Activated CD8-positive, alpha-beta memory T cell treated with anti-CD3 and anti-CD28 coated beads, Interleukin-2, amount 10 ng/mL, durations not matched to agents 7 days and 5 days (primary cell): ENCODE results near the gene DLG4. TPM values are rescaled to one million over a fixed set of nuclear protein-coding genes. Genes with fewer than 3 reads are reported as not detected.

Experiments
- ATAC-seq: fragments of 150-1000 bp; cut with Tn5 transposase; one replicate; pipeline ENCODE4 v1.10.0; 2021; ENCODE audit warnings: moderate library complexity
- CTCF ChIA-PET: fragments of 350-600 bp; sonication (Branson Sonifier 250); formaldehyde crosslinking; loops from one replicate; lab custom pipeline; 2021; ENCODE audit warnings: antibody characterized with exemption; lab: Charles Lee
- DNase-seq: peaks from one replicate; pipeline ENCODE4 v3.0.0-alpha.2; 2020
- H3K27ac Mint-ChIP-seq: one replicate; pipeline ENCODE4 v1.8.0; 2021; ENCODE audit warnings: mild to moderate bottlenecking, mixed read lengths
- H3K27me3 Mint-ChIP-seq: one replicate; pipeline ENCODE4 v1.8.0; 2021; ENCODE audit warnings: mixed read lengths
- H3K36me3 Mint-ChIP-seq: one replicate; pipeline ENCODE4 v1.8.0; 2021; ENCODE audit warnings: mild to moderate bottlenecking, mixed read lengths
- H3K4me1 Mint-ChIP-seq: one replicate; pipeline ENCODE4 v1.8.0; 2021; ENCODE audit warnings: mixed read lengths
- H3K4me3 Mint-ChIP-seq: one replicate; pipeline ENCODE4 v1.8.0; 2021; ENCODE audit warnings: mild to moderate bottlenecking, moderate library complexity, mixed read lengths
- H3K9me3 Mint-ChIP-seq: one replicate; pipeline ENCODE4 v1.8.0; 2022; ENCODE audit warnings: low read depth, mixed read lengths
- total RNA-seq, 2 experiments: library from RNA; stranded (reverse); gene quantifications; one replicate each; pipeline ENCODE4 v1.2.3, GENCODE V29; 2021

Gene DLG4
- total RNA-seq, 2 experiments from 2014 or later, result 4.9 to 5.3 TPM

GRCh38 chr17:7214300-7215135 lies 5.1 kb downstream of the DLG4 start:
- peak; percentile 100 for DNase-seq
- Mint-ChIP-seq H3K4me3 (peak overlapping the region; percentile 77), H3K27ac (peak overlapping the region; percentile 88), H3K4me1 (peaks cover 49% of the 10 kb centered on the region), H3K9me3 (no peaks in the 10 kb centered on the region), H3K36me3 (no peaks in the 10 kb centered on the region), H3K27me3 (peaks cover 18% of the 10 kb centered on the region)
- CTCF ChIA-PET, result interaction anchor here (0.7 to 1.6 kb wide), 9 partner anchors 9 to 298 kb away, joined by 3 to 10 read pairs (median 3); partner anchors contain the start of genes CTDNEP1 and GABARAP
- peak; percentile 86 for ATAC-seq

- H3K4me3 Mint-ChIP-seq, result peak overlapping the region; percentile 77
- H3K36me3 Mint-ChIP-seq, result no peaks in the 10 kb centered on the region
- ATAC-seq (no peak), DNase-seq (no peak)
- H3K27me3 Mint-ChIP-seq, result peaks cover 18% of the 10 kb centered on the region
- H3K9me3 Mint-ChIP-seq, result no peaks in the 10 kb centered on the region
- H3K4me1 Mint-ChIP-seq, result peaks cover 43% of the 10 kb centered on the region
- CTCF ChIA-PET, result interaction anchor here (0.7 to 1.6 kb wide), 8 partner anchors 8 to 298 kb away, joined by 3 to 10 read pairs (median 4); partner anchors contain the start of gene CTDNEP1
- peak overlapping the region; percentile 88 for H3K27ac Mint-ChIP-seq
These were observed 5.7 kb downstream of the DLG4 start for GRCh38 chr17:7213895-7214299.

- peaks cover 18% of the 10 kb centered on the region for H3K27me3 Mint-ChIP-seq
- no peaks in the 10 kb centered on the region for H3K9me3 Mint-ChIP-seq
- CTCF ChIA-PET, result no interaction called here
- no peak overlapping the region for H3K27ac Mint-ChIP-seq
- DNase-seq (no peak), ATAC-seq (no peak)
- peaks cover 31% of the 10 kb centered on the region for H3K4me1 Mint-ChIP-seq
- H3K36me3 Mint-ChIP-seq, result no peaks in the 10 kb centered on the region
- no peak overlapping the region for H3K4me3 Mint-ChIP-seq
These were observed 8.0 kb downstream of the DLG4 start for GRCh38 chr17:7211491-7212273.

GRCh38 chr17:7208754-7209460 lies 10.7 kb downstream of the DLG4 start:
- ATAC-seq, result no peak
- DNase-seq, result no peak
- H3K36me3 Mint-ChIP-seq, result no peaks in the 10 kb centered on the region
- H3K27ac Mint-ChIP-seq, result no peak overlapping the region
- CTCF ChIA-PET, result no interaction called here
- peaks cover 18% of the 10 kb centered on the region for H3K27me3 Mint-ChIP-seq
- H3K4me1 Mint-ChIP-seq, result peaks cover 29% of the 10 kb centered on the region
- no peak overlapping the region for H3K4me3 Mint-ChIP-seq
- no peaks in the 10 kb centered on the region for H3K9me3 Mint-ChIP-seq

GRCh38 chr17:7208027-7208571 lies 11.5 kb downstream of the DLG4 start:
- Mint-ChIP-seq H3K4me3 (no peak overlapping the region), H3K9me3 (no peaks in the 10 kb centered on the region), H3K36me3 (no peaks in the 10 kb centered on the region), H3K27ac (no peak overlapping the region), H3K27me3 (peaks cover 14% of the 10 kb centered on the region), H3K4me1 (peaks cover 28% of the 10 kb centered on the region)
- ATAC-seq, result no peak
- DNase-seq, result no peak
- CTCF ChIA-PET, result no interaction called here

- peaks cover 27% of the 10 kb centered on the region for H3K4me1 Mint-ChIP-seq
- H3K9me3 Mint-ChIP-seq, result no peaks in the 10 kb centered on the region
- CTCF ChIA-PET, result interaction anchor here (1.2 to 1.4 kb wide), 2 partner anchors 89 to 155 kb away, joined by 4 read pairs; no protein-coding TSS in a partner anchor
- H3K4me3 Mint-ChIP-seq, result no peak overlapping the region
- no peak for ATAC-seq
- no peaks in the 10 kb centered on the region for H3K36me3 Mint-ChIP-seq
- peak overlapping the region; percentile 27 for H3K27ac Mint-ChIP-seq
- DNase-seq, result no peak
- peaks cover 11% of the 10 kb centered on the region for H3K27me3 Mint-ChIP-seq
These were observed 12.3 kb downstream of the DLG4 start for GRCh38 chr17:7207120-7208001.

- DNase-seq (no peak), ATAC-seq (no peak)
- H3K27me3 Mint-ChIP-seq, result peaks cover 5% of the 10 kb centered on the region
- H3K4me1 Mint-ChIP-seq, result peaks cover 26% of the 10 kb centered on the region
- CTCF ChIA-PET, result interaction anchor here (1.2 kb wide), 1 partner anchor 9 kb away, joined by 3 read pairs; no protein-coding TSS in a partner anchor
- peak overlapping the region; percentile 69 for H3K4me3 Mint-ChIP-seq
- peak overlapping the region; percentile 84 for H3K27ac Mint-ChIP-seq
- H3K36me3 Mint-ChIP-seq, result no peaks in the 10 kb centered on the region
- H3K9me3 Mint-ChIP-seq, result no peaks in the 10 kb centered on the region
These were observed 14.1 kb downstream of the DLG4 start for GRCh38 chr17:7205561-7205960.

- H3K27ac Mint-ChIP-seq, result peak overlapping the region; percentile 84
- peak overlapping the region; percentile 69 for H3K4me3 Mint-ChIP-seq
- CTCF ChIA-PET, result interaction anchor here (1.0 to 1.2 kb wide), 4 partner anchors 10 to 159 kb away, joined by 3 to 4 read pairs (median 4); no protein-coding TSS in a partner anchor
- DNase-seq (peak; percentile 97), ATAC-seq (peak; percentile 87)
- H3K4me1 Mint-ChIP-seq, result peaks cover 24% of the 10 kb centered on the region
- peaks cover under 1% of the 10 kb centered on the region for H3K27me3 Mint-ChIP-seq
- H3K36me3 Mint-ChIP-seq, result no peaks in the 10 kb centered on the region
- no peaks in the 10 kb centered on the region for H3K9me3 Mint-ChIP-seq
These were observed 14.7 kb downstream of the DLG4 start for GRCh38 chr17:7204828-7205461.

- Mint-ChIP-seq H3K27me3 (no peaks in the 10 kb centered on the region), H3K9me3 (no peaks in the 10 kb centered on the region), H3K27ac (peak overlapping the region; percentile 84), H3K4me1 (peaks cover 24% of the 10 kb centered on the region), H3K4me3 (peak overlapping the region; percentile 69), H3K36me3 (no peaks in the 10 kb centered on the region)
- CTCF ChIA-PET, result interaction anchor here (1.0 to 1.2 kb wide), 3 partner anchors 16 to 159 kb away, joined by 3 to 4 read pairs (median 4); no protein-coding TSS in a partner anchor
- DNase-seq, result no peak
- ATAC-seq, result no peak
These were observed 15.3 kb downstream of the DLG4 start for GRCh38 chr17:7204336-7204735.

GRCh38 chr17:7203391-7203790 lies 16.2 kb downstream of the DLG4 start:
- Mint-ChIP-seq H3K36me3 (no peaks in the 10 kb centered on the region), H3K9me3 (no peaks in the 10 kb centered on the region), H3K27ac (no peak overlapping the region), H3K27me3 (no peaks in the 10 kb centered on the region), H3K4me3 (no peak overlapping the region), H3K4me1 (peaks cover 24% of the 10 kb centered on the region)
- CTCF ChIA-PET, result no interaction called here
- ATAC-seq, result no peak
- DNase-seq, result no peak

GRCh38 chr17:7196651-7197401 lies 22.8 kb downstream of the DLG4 start:
- H3K4me3 Mint-ChIP-seq, result no peak overlapping the region
- H3K27ac Mint-ChIP-seq, result no peak overlapping the region
- CTCF ChIA-PET, result interaction anchor here (0.9 to 1.8 kb wide), 2 partner anchors 19 to 151 kb away, joined by 3 to 4 read pairs; no protein-coding TSS in a partner anchor
- H3K27me3 Mint-ChIP-seq, result no peaks in the 10 kb centered on the region
- H3K36me3 Mint-ChIP-seq, result no peaks in the 10 kb centered on the region
- DNase-seq, result no peak
- H3K4me1 Mint-ChIP-seq, result no peaks in the 10 kb centered on the region
- no peak for ATAC-seq
- H3K9me3 Mint-ChIP-seq, result no peaks in the 10 kb centered on the region
